Thyroid gland (tissue), 4 donors: Measurements from ENCODE around the gene KIF3B. TPM values are rescaled to one million over a fixed set of nuclear protein-coding genes. Genes with fewer than 3 reads are reported as not detected.
"Not testable (repeated sequence)": the region's sequence is repeated elsewhere in the genome, so short reads cannot be mapped to it uniquely, and the experiment has no call there.

Source experiments
- DNase-seq, 2 donors: peaks; one replicate each; pipeline ENCODE4 v3.0.0-alpha.2; 2019
- H3K27ac ChIP-seq, 3 donors: fragments of 200-600 bp; sonication (generic); 1 replicate in 2 of 3; 2 replicates in 1 of 3; pipeline ENCODE4 v1.5.1; 2016 to 2019; ENCODE audit warnings: mild to moderate bottlenecking in 1 of 3, moderate library complexity in 1 of 3
- H3K27me3 ChIP-seq: fragments of 200-600 bp; sonication (generic); one replicate; pipeline ENCODE4 v1.5.1; 2019
- H3K36me3 ChIP-seq, 2 donors: fragments of 200-600 bp; sonication (generic); one replicate each; pipeline ENCODE4 v1.5.1; 2016 to 2019
- H3K4me1 ChIP-seq, 2 donors: fragments of 200-600 bp; sonication (generic); one replicate each; pipeline ENCODE4 v1.5.1; 2017 to 2019
- H3K4me3 ChIP-seq, 3 donors: fragments of 200-600 bp; sonication (generic); replicated peaks in 1 of 3; 1 replicate in 2 of 3; 2 replicates in 1 of 3; pipeline ENCODE4 v1.5.1; 2016; ENCODE audit warnings: mild to moderate bottlenecking in 1 of 3
- H3K9me3 ChIP-seq: fragments of 200-600 bp; sonication (generic); one replicate; pipeline ENCODE4 v1.5.1; 2017
- POLR2A ChIP-seq, 2 donors: fragments of 450-650 bp; IDR thresholded peaks; one replicate each; pipeline ENCODE4 v1.6.1; 2017; ENCODE audit warnings: antibody characterized with exemption in 2 of 2, mild to moderate bottlenecking in 2 of 2, moderate library complexity in 1 of 2
- WGBS, 2 donors: methylation state at CpG; one replicate each; pipeline ENCODE4 v1.1.5; 2017; 5-methylcytosine and 5-hydroxymethylcytosine counted together
- intact Hi-C: fragments of 100-400 bp; cut with DNase I; formaldehyde crosslinking; loops from one replicate; pipeline ENCODE4 v1.15.1; 2023
- total RNA-seq, 4 donors: library from RNA; depleted of rRNA; stranded (reverse); fragments of >200 nt; gene quantifications; one replicate each; pipeline ENCODE4 v1.2.3, GENCODE V29; 2016
- TF ChIP-seq, protein P1 (sequence below), 6 experiments: fragments of 200-600 bp in 3 of 6; fragments of 450-650 bp in 3 of 6; sonication (generic) in 3 of 6; IDR thresholded peaks; one replicate each; pipeline ENCODE4 v1.5.1; 2016 to 2019; ENCODE audit warnings: antibody characterized with exemption in 6 of 6, mild to moderate bottlenecking in 2 of 6, inconsistent platforms in 1 of 6, moderate library complexity in 1 of 6

The KIF3B gene
- total RNA-seq, 4 donors from 2014 or later = 31.0 to 35.5 (median 32.7) TPM

DNA sequence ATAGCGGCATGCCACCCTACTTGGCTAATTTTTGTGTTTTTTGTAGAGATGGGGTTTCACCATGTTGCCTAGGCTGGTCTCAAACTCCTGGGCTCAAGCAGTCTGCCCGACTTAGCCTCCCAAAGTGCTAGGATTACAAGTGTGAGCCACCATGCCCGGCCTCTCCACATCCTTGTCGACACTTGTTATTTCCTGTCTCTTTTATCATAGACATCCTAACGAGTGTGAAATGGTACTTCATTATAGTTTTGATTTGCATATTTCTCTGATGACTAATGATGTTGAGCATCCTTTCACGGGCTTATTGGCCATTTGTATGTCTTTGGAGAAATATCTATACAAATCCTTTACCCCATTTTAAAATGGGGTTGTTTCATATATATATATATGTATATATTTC, 41.6 kb downstream of the KIF3B start:
- Histone ChIP-seq H3K9me3 (no peaks in the 10 kb centered on the region), H3K4me1 (no peaks in the 10 kb centered on the region), H3K4me3 (no peak overlapping the region), H3K36me3 (peaks cover 4 to 15% of the 10 kb centered on the region in 2 donors), H3K27me3 (no peaks in the 10 kb centered on the region), H3K27ac (no peak overlapping the region)
- TF ChIP-seq, protein P1, sequence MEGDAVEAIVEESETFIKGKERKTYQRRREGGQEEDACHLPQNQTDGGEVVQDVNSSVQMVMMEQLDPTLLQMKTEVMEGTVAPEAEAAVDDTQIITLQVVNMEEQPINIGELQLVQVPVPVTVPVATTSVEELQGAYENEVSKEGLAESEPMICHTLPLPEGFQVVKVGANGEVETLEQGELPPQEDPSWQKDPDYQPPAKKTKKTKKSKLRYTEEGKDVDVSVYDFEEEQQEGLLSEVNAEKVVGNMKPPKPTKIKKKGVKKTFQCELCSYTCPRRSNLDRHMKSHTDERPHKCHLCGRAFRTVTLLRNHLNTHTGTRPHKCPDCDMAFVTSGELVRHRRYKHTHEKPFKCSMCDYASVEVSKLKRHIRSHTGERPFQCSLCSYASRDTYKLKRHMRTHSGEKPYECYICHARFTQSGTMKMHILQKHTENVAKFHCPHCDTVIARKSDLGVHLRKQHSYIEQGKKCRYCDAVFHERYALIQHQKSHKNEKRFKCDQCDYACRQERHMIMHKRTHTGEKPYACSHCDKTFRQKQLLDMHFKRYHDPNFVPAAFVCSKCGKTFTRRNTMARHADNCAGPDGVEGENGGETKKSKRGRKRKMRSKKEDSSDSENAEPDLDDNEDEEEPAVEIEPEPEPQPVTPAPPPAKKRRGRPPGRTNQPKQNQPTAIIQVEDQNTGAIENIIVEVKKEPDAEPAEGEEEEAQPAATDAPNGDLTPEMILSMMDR (IDR thresholded peaks at IDR 0.05) = no peak
- no peak for TF ChIP-seq POLR2A (IDR thresholded peaks at IDR 0.05)
- intact Hi-C loops = no loop called here
- DNase-seq = no peak
- WGBS, 2 donors = 86 to 88% methylated on average over 6 of the region's 6 CpGs

GRCh38 chr20:32320305-32320704, 42.9 kb downstream of the KIF3B start:
- no peaks in the 10 kb centered on the region for H3K9me3 ChIP-seq
- H3K4me3 ChIP-seq = no peak overlapping the region
- WGBS, 2 donors = 84 to 93% methylated on average over 1 of the region's 1 CpG
- H3K36me3 ChIP-seq = peaks cover 4 to 15% of the 10 kb centered on the region in 2 donors
- H3K27ac ChIP-seq = no peak overlapping the region
- no peaks in the 10 kb centered on the region for H3K27me3 ChIP-seq
- DNase-seq = no peak
- no peaks in the 10 kb centered on the region for H3K4me1 ChIP-seq
- intact Hi-C loops = no loop called here
- no peak for TF ChIP-seq POLR2A (IDR thresholded peaks at IDR 0.05)
- TF ChIP-seq, protein P1 (IDR thresholded peaks at IDR 0.05) = no peak

GRCh38 chr20:32321390-32321789, 43.9 kb downstream of the KIF3B start:
- H3K9me3 ChIP-seq = no peaks in the 10 kb centered on the region
- no peaks in the 10 kb centered on the region for H3K4me1 ChIP-seq
- no peak for TF ChIP-seq POLR2A (IDR thresholded peaks at IDR 0.05)
- TF ChIP-seq, protein P1 (IDR thresholded peaks at IDR 0.05) = no peak
- no peaks in the 10 kb centered on the region for H3K27me3 ChIP-seq
- no peak overlapping the region for H3K4me3 ChIP-seq
- H3K27ac ChIP-seq = no peak overlapping the region
- peaks cover 4 to 15% of the 10 kb centered on the region in 2 donors for H3K36me3 ChIP-seq
- intact Hi-C loops = no loop called here
- no peak for DNase-seq
- 94% methylated on average over 1 of the region's 1 CpG for WGBS, 2 donors

DNA sequence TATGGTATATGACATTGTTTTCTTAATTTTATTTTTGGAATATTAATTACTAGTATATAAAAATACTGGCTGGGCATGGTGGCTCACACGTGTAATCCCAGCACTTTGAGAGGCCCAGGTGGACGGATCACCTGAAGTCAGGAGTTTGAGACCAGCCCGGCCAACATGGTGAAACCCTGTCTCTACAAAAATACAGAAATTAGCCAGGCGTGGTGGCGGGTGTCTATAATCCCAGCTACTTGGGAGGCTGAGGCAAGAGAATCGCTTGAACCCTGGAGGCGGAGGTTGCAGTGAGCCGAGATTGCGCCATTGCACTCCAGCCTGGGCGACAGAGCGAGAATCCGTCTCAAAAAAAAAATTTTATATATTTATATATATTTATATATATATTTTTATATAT, 44.8 kb downstream of the KIF3B start:
- intact Hi-C loops, H3K4me3 ChIP-seq: not testable (repeated sequence)
- 95 to 97% methylated on average over 12 of the region's 12 CpGs for WGBS, 2 donors

DNA sequence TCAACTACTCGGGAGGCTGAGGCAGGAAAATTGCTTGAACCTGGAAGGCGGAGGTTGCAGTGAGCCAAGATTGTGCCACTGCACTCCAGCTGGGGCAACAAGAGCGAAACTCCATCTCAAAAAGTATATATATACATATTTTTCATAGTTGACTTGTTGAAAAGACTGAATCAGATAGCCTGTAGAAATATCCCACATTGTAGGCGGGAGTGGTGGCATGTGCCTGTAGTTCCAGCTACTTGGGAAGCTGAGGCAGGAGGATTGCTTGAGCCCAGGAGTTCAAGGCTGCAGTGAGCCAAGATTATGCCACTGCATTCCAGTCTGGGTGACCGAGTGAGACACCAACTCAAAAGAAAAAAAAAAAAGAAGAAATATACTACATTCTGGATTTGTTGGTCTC, 46.3 kb downstream of the KIF3B start:
- H3K27me3 ChIP-seq, H3K4me3 ChIP-seq, H3K36me3 ChIP-seq, DNase-seq, intact Hi-C loops, H3K4me1 ChIP-seq, H3K9me3 ChIP-seq, H3K27ac ChIP-seq: not testable (repeated sequence)
- WGBS, 2 donors = 95 to 97% methylated on average over 5 of the region's 5 CpGs

More for the DNA sequence above, 44.8 kb downstream of the KIF3B start:
- not testable (repeated sequence) for H3K9me3 ChIP-seq, H3K27ac ChIP-seq, H3K27me3 ChIP-seq, H3K4me1 ChIP-seq
- H3K36me3 ChIP-seq = peaks cover 0 to 11% of the 10 kb centered on the region in 2 donors
- DNase-seq = peak in 1 of 2 donors; percentile 11

DNA sequence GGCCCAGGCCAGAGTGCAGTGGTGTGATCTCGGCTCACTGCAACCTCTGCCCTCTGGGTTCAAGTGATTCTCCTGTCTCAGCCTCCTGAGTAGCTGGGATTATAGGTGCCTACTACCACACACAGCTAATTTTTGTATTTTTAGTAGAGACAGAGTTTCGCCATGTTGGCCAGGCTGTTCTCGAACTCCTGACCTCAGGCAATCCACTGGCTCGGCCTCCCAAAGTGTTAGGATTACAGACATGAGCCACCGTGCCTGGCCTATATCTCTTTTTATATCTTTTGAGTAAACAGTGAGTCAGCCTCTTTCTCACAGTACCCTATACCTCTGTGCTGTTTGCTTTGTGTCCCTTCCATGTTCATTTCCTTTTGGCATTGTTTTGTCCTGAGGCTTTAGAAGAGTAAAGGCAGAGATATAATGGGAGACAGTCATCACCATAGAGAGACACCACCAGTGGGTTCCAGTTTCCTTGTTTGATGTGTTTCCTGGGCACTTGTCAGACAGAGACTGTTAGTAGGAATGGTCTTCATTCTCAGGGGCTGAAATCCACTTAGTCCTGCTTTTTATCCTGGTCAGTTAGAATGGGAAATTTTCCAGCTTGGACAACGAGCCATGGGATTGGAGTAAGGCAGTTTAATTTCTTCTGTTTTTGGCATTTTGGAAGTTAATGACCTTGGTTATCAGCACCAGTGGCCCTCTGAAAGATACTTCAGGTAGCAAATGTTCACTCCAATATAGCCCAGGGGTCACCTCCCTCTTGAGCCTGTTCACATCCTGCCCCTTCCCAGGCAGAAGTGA, 48.5 kb downstream of the KIF3B start:
- no peak overlapping the region for H3K27ac ChIP-seq
- no peaks in the 10 kb centered on the region for H3K27me3 ChIP-seq
- intact Hi-C loops = no loop called here
- TF ChIP-seq, protein P1 (IDR thresholded peaks at IDR 0.05) = no peak
- no peak for TF ChIP-seq POLR2A (IDR thresholded peaks at IDR 0.05)
- no peak for DNase-seq
- H3K4me3 ChIP-seq = no peak overlapping the region
- H3K9me3 ChIP-seq = no peaks in the 10 kb centered on the region
- H3K36me3 ChIP-seq = peaks cover 6 to 7% of the 10 kb centered on the region in 2 donors
- 81 to 86% methylated on average over 6 of the region's 6 CpGs for WGBS, 2 donors
- H3K4me1 ChIP-seq = no peaks in the 10 kb centered on the region
